GM23338 (cell line): ENCODE measurements around the gene LUZP2. TPM values are rescaled to one million over a fixed set of nuclear protein-coding genes. Genes with fewer than 3 reads are reported as not detected.

Experiments
- ATAC-seq: fragments of 200-7000 bp; cut with Tn5 transposase; 3 replicates; pipeline ENCODE4 v1.9.1; 2020
- DNase-seq: peaks from one replicate; pipeline ENCODE4 v3.0.0-alpha.2; 2015; ENCODE audit warnings: low spot score
- H2AFZ ChIP-seq: fragments of 200-600 bp; sonication (generic); 2 replicates; pipeline ENCODE4 v1.8.0; 2016; ENCODE audit warnings: antibody characterized with exemption, mild to moderate bottlenecking, moderate library complexity
- H3F3A ChIP-seq: fragments of 200-600 bp; sonication (generic); replicated peaks from 2 replicates; pipeline ENCODE4 v1.8.0; 2017; ENCODE audit warnings: antibody characterized with exemption, mixed run types, low read depth
- H3K27ac ChIP-seq: fragments of 200-600 bp; sonication (generic); 2 replicates; pipeline ENCODE4 v1.6.1; 2016; ENCODE audit warnings: low read depth
- H3K27me3 ChIP-seq: fragments of 200-600 bp; sonication (generic); 2 replicates; pipeline ENCODE4 v1.8.0; 2016; ENCODE audit warnings: mild to moderate bottlenecking, mixed run types, moderate library complexity; ENCODE audit not compliant: insufficient read depth
- H3K36me3 ChIP-seq: fragments of 200-600 bp; sonication (generic); 2 replicates; pipeline ENCODE4 v1.8.0; 2016; ENCODE audit warnings: mild to moderate bottlenecking; ENCODE audit not compliant: insufficient read depth
- H3K4me1 ChIP-seq: fragments of 200-600 bp; sonication (generic); 2 replicates; pipeline ENCODE4 v1.8.0; 2016; ENCODE audit warnings: mild to moderate bottlenecking, moderate library complexity; ENCODE audit not compliant: insufficient read depth
- H3K4me2 ChIP-seq: fragments of 200-600 bp; sonication (generic); 2 replicates; pipeline ENCODE4 v1.7.1; 2017; ENCODE audit warnings: mixed run types
- H3K4me3 ChIP-seq: fragments of 200-600 bp; sonication (generic); 2 replicates; pipeline ENCODE4 v1.6.1; 2016; ENCODE audit warnings: mixed run types
- H3K79me2 ChIP-seq: fragments of 200-600 bp; sonication (generic); replicated peaks from 2 replicates; pipeline ENCODE4 v1.8.0; 2017; ENCODE audit warnings: mild to moderate bottlenecking; ENCODE audit not compliant: insufficient read depth
- H3K9me2 ChIP-seq: fragments of 200-600 bp; sonication (generic); 2 replicates; pipeline ENCODE4 v1.8.0; 2017; ENCODE audit not compliant: insufficient read depth
- H4K20me1 ChIP-seq: fragments of 200-600 bp; sonication (generic); replicated peaks from 2 replicates; pipeline ENCODE4 v1.8.0; 2017; ENCODE audit warnings: mild to moderate bottlenecking; ENCODE audit not compliant: insufficient read depth
- H3K27ac Mint-ChIP-seq: 2 replicates; pipeline ENCODE4 v1.8.0; 2020; ENCODE audit warnings: inconsistent platforms, mild to moderate bottlenecking, moderate library complexity, mixed read lengths
- H3K27me3 Mint-ChIP-seq: 3 replicates; pipeline ENCODE4 v1.8.0; 2022; ENCODE audit warnings: low read depth, mild to moderate bottlenecking, moderate library complexity, mixed read lengths, inconsistent platforms; ENCODE audit not compliant: insufficient read depth, poor library complexity
- H3K36me3 Mint-ChIP-seq: 3 replicates; pipeline ENCODE4 v1.8.0; 2021; ENCODE audit warnings: low read depth, mild to moderate bottlenecking, inconsistent platforms, moderate library complexity, mixed read lengths
- H3K4me1 Mint-ChIP-seq: 3 replicates; pipeline ENCODE4 v1.8.0; 2020; ENCODE audit warnings: mild to moderate bottlenecking, inconsistent platforms, mixed read lengths
- H3K4me3 Mint-ChIP-seq: 3 replicates; pipeline ENCODE4 v1.8.0; 2021; ENCODE audit warnings: moderate library complexity, mild to moderate bottlenecking, inconsistent platforms, mixed read lengths
- H3K9me3 Mint-ChIP-seq: 3 replicates; pipeline ENCODE4 v1.8.0; 2020; ENCODE audit warnings: moderate library complexity, mild to moderate bottlenecking, inconsistent platforms, mixed read lengths
- CREB1 ChIP-seq: fragments of 250-450 bp; sonication (Bioruptor Pico); IDR thresholded peaks from 2 replicates; pipeline ENCODE4 v1.5.0; 2020; ENCODE audit warnings: low read depth, mild to moderate bottlenecking, moderate library complexity
- CTCF ChIP-seq, 2 experiments: fragments of 200-600 bp in 1 of 2; sonication (generic) in 1 of 2; conservative IDR thresholded peaks; 2 replicates each; pipeline versions ENCODE4 v1.5.1 to v1.6.1; 2016 to 2017; ENCODE audit warnings: antibody characterized with exemption in 2 of 2, low read depth in 2 of 2, mild to moderate bottlenecking in 2 of 2, moderate library complexity in 1 of 2
- ETS1 ChIP-seq: IDR thresholded peaks from 2 replicates; pipeline ENCODE4 v1.6.1; 2016; ENCODE audit warnings: antibody characterized with exemption
- EZH2 ChIP-seq: fragments of 200-600 bp; sonication (generic); IDR thresholded peaks from one replicate; pipeline ENCODE4 v1.8.0; 2017; ENCODE audit warnings: antibody characterized with exemption, mild to moderate bottlenecking, low read depth; ENCODE audit not compliant: unreplicated experiment
- EZH2phosphoT487 ChIP-seq: fragments of 200-600 bp; sonication (generic); IDR thresholded peaks from one replicate; pipeline ENCODE4 v1.8.1; 2018; ENCODE audit warnings: antibody characterized with exemption; ENCODE audit not compliant: unreplicated experiment
- JUNB ChIP-seq: IDR thresholded peaks from one replicate; pipeline ENCODE4 v1.6.1; 2016; ENCODE audit warnings: antibody characterized with exemption; ENCODE audit not compliant: unreplicated experiment
- NANOG ChIP-seq: IDR thresholded peaks from 2 replicates; pipeline ENCODE4 v1.6.1; 2016; ENCODE audit warnings: antibody characterized with exemption, borderline replicate concordance
- POLR2AphosphoS5 ChIP-seq: IDR thresholded peaks from 2 replicates; pipeline ENCODE4 v1.6.1; 2016; ENCODE audit warnings: antibody characterized with exemption, low read depth
- REST ChIP-seq: IDR thresholded peaks from one replicate; pipeline ENCODE4 v1.6.1; 2018; ENCODE audit warnings: antibody characterized with exemption; ENCODE audit not compliant: unreplicated experiment
- STAT1 ChIP-seq: IDR thresholded peaks from one replicate; pipeline ENCODE4 v1.6.1; 2016; ENCODE audit warnings: antibody characterized with exemption; ENCODE audit not compliant: unreplicated experiment
- ZNF114 ChIP-seq: fragments of 250-450 bp; sonication (Bioruptor Pico); IDR thresholded peaks from 2 replicates; pipeline ENCODE4 v1.5.0; 2020; ENCODE audit warnings: mild to moderate bottlenecking, moderate library complexity
- ZNF331 ChIP-seq: fragments of 250-450 bp; sonication (Bioruptor Pico); IDR thresholded peaks from 2 replicates; pipeline ENCODE4 v1.5.0; 2020; ENCODE audit warnings: low read depth, mild to moderate bottlenecking, moderate library complexity
- ZNF462 ChIP-seq: fragments of 250-450 bp; sonication (Bioruptor Pico); IDR thresholded peaks from 2 replicates; pipeline ENCODE4 v1.5.0; 2020; ENCODE audit warnings: mild to moderate bottlenecking, moderate library complexity
- polyA plus RNA-seq: library from polyadenylated mRNA; unstranded; fragments of >200 nt; fragmentation: Nextera tagmentation; extraction: Ambion mirVana; gene quantifications from 2 replicates; pipeline ENCODE4 v1.2.1, GENCODE V29; 2016
- total RNA-seq: library from RNA; depleted of rRNA; stranded (reverse); fragments of >200 nt; shearing (Covaris generic); gene quantifications from 2 replicates; pipeline ENCODE4 v1.2.3, GENCODE V29; 2014

LUZP2 gene
- total and polyA plus RNA-seq, 2 experiments from 2014 or later: 2.0 to 9.2 TPM

- Histone ChIP-seq H3K79me2 (no peaks in the 10 kb centered on the region), H3K9me2 (no peaks in the 10 kb centered on the region), H3K4me2 (no peak overlapping the region), H3K27ac (no peak overlapping the region), H3K4me3 (no peak overlapping the region), H3F3A (no peaks in the 10 kb centered on the region), H3K4me1 (no peaks in the 10 kb centered on the region), H3K27me3 (no peaks in the 10 kb centered on the region), H4K20me1 (no peaks in the 10 kb centered on the region), H3K36me3 (0 out of 2 replicates have a peak, but pooled peaks cover 3% of the 10 kb centered on the region), H2AFZ (no peak overlapping the region)
- H3K27ac Mint-ChIP-seq: no peak overlapping the region
- H3K4me3 Mint-ChIP-seq: no peak overlapping the region
- no peaks in the 10 kb centered on the region; the same call in 1 of the 3 replicates for H3K4me1 Mint-ChIP-seq
- DNase-seq: no peak
- peaks cover 2% of the 10 kb centered on the region for H3K27me3 Mint-ChIP-seq
- no peak for ATAC-seq
- TF ChIP-seq ZNF114 (no peak), POLR2AphosphoS5 (no peak), CREB1 (no peak), NANOG (no peak), STAT1 (no peak), EZH2 (no peak), ETS1 (no peak), CTCF (conservative IDR thresholded peaks at IDR 0.05; ENCODE audit: low read depth in 2 of 2) (no peak), JUNB (no peak), EZH2phosphoT487 (no peak), ZNF331 (CRISPR knock-in tag) (no peak), ZNF462 (no peak), REST (no peak)
- H3K36me3 Mint-ChIP-seq: no peaks in the 10 kb centered on the region; the same call in 2 of the 3 replicates
- peaks cover 6% of the 10 kb centered on the region; the same call in 2 of the 3 replicates for H3K9me3 Mint-ChIP-seq
Observed at GRCh38 chr11:24714601-24715000, 217.7 kb downstream of the LUZP2 start.
